HepG2 (cell line): ENCODE measurements around the gene NUBPL. TPM values are rescaled to one million over a fixed set of nuclear protein-coding genes. Genes with fewer than 3 reads are reported as not detected.
A peak's percentile ranks its signal among the peaks of the same experiment; 100 is the strongest.

Experiments used
- ATAC-seq: fragments of 200-7000 bp; cut with Tn5 transposase; 3 replicates; pipeline ENCODE4 v1.9.1; 2020; ENCODE audit warnings: mild to moderate bottlenecking, moderate library complexity
- BruUV-seq: library from RNA; stranded (reverse); fragments of 400-500 nt; replicated peaks from 2 replicates; lab custom pipeline; 2021; lab: Mats Ljungman, UMichigan
- CTCF ChIA-PET: fragments of 300-600 bp; formaldehyde crosslinking; extraction: SDS; loops from one replicate; lab custom pipeline; 2021; ENCODE audit warnings: low total read pairs, inconsistent platforms, low intra/inter-chr PET ratio; lab: Yijun Ruan, JAX
- POLR2A ChIA-PET: fragments of 350-600 bp; sonication (Branson Sonifier 250); formaldehyde crosslinking; loops from one replicate; lab custom pipeline; 2020; ENCODE audit warnings: antibody characterized with exemption, inconsistent platforms; lab: Yijun Ruan, JAX
- DNase-seq: peaks from one replicate; pipeline ENCODE4 v3.0.0-alpha.2; 2015; ENCODE audit warnings: low spot score
- FAIRE-seq: peaks from 3 replicates; lab custom pipeline; 2011; peaks lifted over from hg19 to GRCh38; lab: Jason Lieb, UNC
- H2AFZ ChIP-seq: one replicate; pipeline ENCODE4 v1.6.1; 2011; ENCODE audit warnings: low read length, inconsistent platforms
- H3K27ac ChIP-seq: fragments of 300-600 bp; 3 replicates; pipeline ENCODE4 v1.8.0; 2011; ENCODE audit warnings: mixed run types, mild to moderate bottlenecking, mixed read lengths, low read length, inconsistent platforms; ENCODE audit not compliant: insufficient read depth; ENCODE audit errors: extremely low read length
- H3K27me3 ChIP-seq, 2 experiments: fragments of 200-600 bp in 1 of 2; 2 replicates in 1 of 2; 3 replicates in 1 of 2; pipeline versions ENCODE4 v1.6.0 to v1.8.0; 2011; ENCODE audit warnings: low read length in 2 of 2, mild to moderate bottlenecking in 2 of 2, moderate library complexity in 2 of 2, inconsistent platforms in 1 of 2; ENCODE audit not compliant: insufficient read depth in 2 of 2, control insufficient read depth in 1 of 2
- H3K36me3 ChIP-seq, 2 experiments: fragments of 200-600 bp in 1 of 2; replicated peaks in 1 of 2; 2 replicates in 1 of 2; 3 replicates in 1 of 2; pipeline versions ENCODE4 v1.5.1 to v1.8.0; 2011; ENCODE audit warnings: low read length in 2 of 2, inconsistent platforms in 1 of 2; ENCODE audit not compliant: insufficient read depth in 2 of 2, control insufficient read depth in 1 of 2
- H3K4me1 ChIP-seq: 2 replicates; pipeline ENCODE4 v1.5.1; 2012; ENCODE audit warnings: low read length, inconsistent platforms; ENCODE audit not compliant: insufficient read depth
- H3K4me2 ChIP-seq: 2 replicates; pipeline ENCODE4 v1.6.0; 2011; ENCODE audit warnings: low read depth, low read length, inconsistent platforms
- H3K4me3 ChIP-seq, 3 experiments: fragments of 200-600 bp in 1 of 3; sonication (generic), shearing (Covaris generic) in 1 of 3; replicated peaks in 1 of 3; 2 replicates each; pipeline ENCODE4 v1.5.1; 2011 to 2016; ENCODE audit warnings: low read length in 3 of 3, inconsistent platforms in 2 of 3, low read depth in 2 of 3, mild to moderate bottlenecking in 2 of 3, control low read depth in 1 of 3, mixed read lengths in 1 of 3; ENCODE audit not compliant: insufficient read depth in 1 of 3
- H3K79me2 ChIP-seq: one replicate; pipeline ENCODE4 v1.6.1; 2011; ENCODE audit warnings: low read length, inconsistent platforms; ENCODE audit not compliant: insufficient read depth
- H3K9ac ChIP-seq: 2 replicates; pipeline ENCODE4 v1.6.0; 2011; ENCODE audit warnings: mild to moderate bottlenecking, low read depth, low read length, inconsistent platforms; ENCODE audit not compliant: insufficient read depth
- H3K9me3 ChIP-seq: 2 replicates; pipeline ENCODE4 v1.5.1; 2012; ENCODE audit warnings: mild to moderate bottlenecking, low read length
- H4K20me1 ChIP-seq: 2 replicates; pipeline ENCODE4 v1.6.0; 2011; ENCODE audit warnings: inconsistent platforms, mild to moderate bottlenecking, low read length, moderate library complexity; ENCODE audit not compliant: insufficient read depth
- DMTF1 ChIP-seq: sonication (generic); formaldehyde crosslinking; IDR thresholded peaks from 2 replicates; pipeline ENCODE4 v1.4.0; 2020; ENCODE audit warnings: mild to moderate bottlenecking, missing genetic modification reagents
- PATZ1 ChIP-seq: sonication (generic); formaldehyde crosslinking; IDR thresholded peaks from 2 replicates; pipeline ENCODE4 v1.4.0; 2020; ENCODE audit warnings: missing genetic modification reagents
- RFX1 ChIP-seq: fragments of 450-650 bp; IDR thresholded peaks from 2 replicates; pipeline ENCODE4 v1.6.1; 2017
- SP4 ChIP-seq: sonication (generic); formaldehyde crosslinking; IDR thresholded peaks from 2 replicates; pipeline ENCODE4 v1.8.1; 2023; ENCODE audit warnings: mild to moderate bottlenecking, missing genetic modification reagents
- ZBTB4 ChIP-seq: sonication (generic); formaldehyde crosslinking; IDR thresholded peaks from 2 replicates; pipeline ENCODE4 v1.4.0; 2020; ENCODE audit warnings: missing genetic modification reagents, mild to moderate bottlenecking, borderline replicate concordance
- ZFAT ChIP-seq: sonication (generic); formaldehyde crosslinking; conservative IDR thresholded peaks from 2 replicates; pipeline ENCODE4 v1.8.1; 2023; ENCODE audit warnings: missing genetic modification reagents, inconsistent platforms
- ZNF263 ChIP-seq: sonication (generic); formaldehyde crosslinking; IDR thresholded peaks from 2 replicates; pipeline ENCODE4 v1.4.0; 2020; ENCODE audit warnings: missing genetic modification reagents
- ZNF337 ChIP-seq: sonication (generic); formaldehyde crosslinking; IDR thresholded peaks from 2 replicates; pipeline ENCODE4 v1.5.1; 2020; ENCODE audit warnings: missing genetic modification reagents, low read depth, mild to moderate bottlenecking, borderline replicate concordance
- ZNF556 ChIP-seq: sonication (generic); formaldehyde crosslinking; IDR thresholded peaks from 2 replicates; pipeline ENCODE4 v1.4.0; 2020; ENCODE audit warnings: mild to moderate bottlenecking, missing genetic modification reagents, borderline replicate concordance
- ZNF770 ChIP-seq: sonication (generic); formaldehyde crosslinking; IDR thresholded peaks from 2 replicates; pipeline ENCODE4 v1.5.0; 2020; ENCODE audit warnings: mild to moderate bottlenecking, missing genetic modification reagents
- ZNF879 ChIP-seq: sonication (generic); formaldehyde crosslinking; IDR thresholded peaks from 2 replicates; pipeline ENCODE4 v1.8.1; 2023; ENCODE audit warnings: missing genetic modification reagents
- ZSCAN30 ChIP-seq: sonication (generic); formaldehyde crosslinking; IDR thresholded peaks from 2 replicates; pipeline ENCODE4 v1.5.0; 2020; ENCODE audit warnings: mild to moderate bottlenecking, missing genetic modification reagents
- WGBS: methylation state at CpG from one replicate; pipeline ENCODE4 v1.1.6; 2017; ENCODE audit warnings: low lambda C conversion rate; 5-methylcytosine and 5-hydroxymethylcytosine counted together
- in situ Hi-C: cut with HindIII; loops from 2 replicates; pipeline ENCODE4 v1.10.0; 2017; ENCODE audit warnings: low pct_unique_long_range_greater_than_20kb; ENCODE audit not compliant: extremely low pct_ligation_motif_present
- intact Hi-C: fragments of 100-400 bp; cut with micrococcal nuclease; formaldehyde crosslinking; loops from one replicate; pipeline ENCODE4 v1.10.0; 2022; ENCODE audit not compliant: unreplicated experiment
- polyA plus RNA-seq, 8 experiments: library from polyadenylated mRNA; depleted of rRNA in 3 of 8; stranded (reverse) in 7 of 8; unstranded in 1 of 8; fragments of >200 nt; fragmentation: Illumina TruSeq in 4 of 8; extraction: Trizol in 4 of 8; gene quantifications; 2 replicates each; pipeline versions ENCODE4 v1.2.1 to v1.2.3, GENCODE V29; 2011 to 2016; ENCODE audit warnings: low read depth in 4 of 8, missing spikeins in 1 of 8, mixed read lengths in 1 of 8; ENCODE audit not compliant: insufficient read depth in 1 of 8
- total RNA-seq, 5 experiments: library from RNA; depleted of rRNA; stranded (reverse); fragments of >200 nt; fragmentation: Illumina TruSeq; extraction: Trizol; gene quantifications; 2 replicates each; pipeline ENCODE4 v1.2.3, GENCODE V29; 2016; ENCODE audit warnings: low read depth in 1 of 5

Gene NUBPL
- total and polyA plus RNA-seq, 2 of the 13 experiments (the other 11 are each of a cell fraction or from before 2014, with no cell fraction given) = 21.3 to 44.1 TPM

- TF ChIP-seq DMTF1 (CRISPR knock-in tag) (no peak), ZNF556 (CRISPR knock-in tag) (no peak)
- TF ChIP-seq, all 625 proteins: peak for 3
These were observed 268.0 kb downstream of the NUBPL start (continued) for GRCh38 chr14:31828946-31829868.

GRCh38 chr14:31834616-31835015 is 273.4 kb downstream of the NUBPL start:
- in situ Hi-C loops = no loop called here
- ATAC-seq = no peak
- ChIA-PET POLR2A (no interaction called here), CTCF (no interaction called here)
- no TSS peak for BruUV-seq
- no peak overlapping the region for H3K4me2 ChIP-seq
- H3K4me1 ChIP-seq = no peaks in the 10 kb centered on the region
- no peak for FAIRE-seq
- H4K20me1 ChIP-seq = no peaks in the 10 kb centered on the region
- peak; percentile 41 for DNase-seq
- H3K27ac ChIP-seq = no peak overlapping the region
- no peaks in the 10 kb centered on the region for H3K27me3 ChIP-seq
- H3K4me3 ChIP-seq = no peak overlapping the region
- no peaks in the 10 kb centered on the region for H3K9me3 ChIP-seq
- H2AFZ ChIP-seq = no peak overlapping the region
- WGBS = 68% methylated on average over 1 of the region's 1 CpG
- no peak overlapping the region for H3K9ac ChIP-seq
- H3K79me2 ChIP-seq = no peaks in the 10 kb centered on the region
- no peaks in the 10 kb centered on the region for H3K36me3 ChIP-seq
- intact Hi-C loops = no loop called here
- TF ChIP-seq ZFAT (CRISPR knock-in tag) (0 out of 2 replicates have a peak, but pooled peaks have one; percentile 10), ZNF263 (CRISPR knock-in tag) (no peak), ZNF770 (CRISPR knock-in tag) (no peak), PATZ1 (no peak), ZSCAN30 (no peak), ZBTB4 (CRISPR knock-in tag) (no peak), SP4 (CRISPR knock-in tag) (no peak), RFX1 (no peak), ZNF879 (CRISPR knock-in tag) (no peak), ZNF337 (no peak)
